Measurements from ENCODE around the gene MOB4.

The MOB4 gene

GRCh38 chr2:197555467-197555866 is 39.6 kb downstream of the MOB4 start:
- TF ChIP-seq MYC (IDR thresholded peaks at IDR 0.05; ENCODE audit: low read depth, low read length) (no peak), MAX (IDR thresholded peaks at IDR 0.05; ENCODE audit: low read depth, low read length) (no peak), POLR2A (IDR thresholded peaks at IDR 0.05; ENCODE audit: extremely low read depth, insufficient read length) (no peak), CTCF (IDR thresholded peaks at IDR 0.05; ENCODE audit: low read depth, low read length) (no peak)
- no peak overlapping the region for H3K4me3 ChIP-seq (ENCODE audit: low read depth, low read length)
- no peak for DNase-seq (ENCODE audit: low read depth)

- H3K4me3 ChIP-seq (ENCODE audit: low read depth, low read length) = no peak overlapping the region
- no peak for TF ChIP-seq MYC (IDR thresholded peaks at IDR 0.05; ENCODE audit: low read depth, low read length)
- TF ChIP-seq POLR2A (IDR thresholded peaks at IDR 0.05; ENCODE audit: extremely low read depth, insufficient read length) = no peak
- TF ChIP-seq CTCF (IDR thresholded peaks at IDR 0.05; ENCODE audit: low read depth, low read length) = no peak
- TF ChIP-seq MAX (IDR thresholded peaks at IDR 0.05; ENCODE audit: low read depth, low read length) = no peak
- peak; percentile 58 for DNase-seq (ENCODE audit: low read depth)
These were observed 40.6 kb downstream of the MOB4 start for GRCh38 chr2:197556456-197556855.

GRCh38 chr2:197558393-197558792 is 42.5 kb downstream of the MOB4 start:
- H3K4me3 ChIP-seq (ENCODE audit: low read depth, low read length) = no peak overlapping the region
- DNase-seq (ENCODE audit: low read depth) = no peak
- TF ChIP-seq MYC (IDR thresholded peaks at IDR 0.05; ENCODE audit: low read depth, low read length) = no peak

GRCh38 chr2:197559681-197560080 is 43.8 kb downstream of the MOB4 start:
- TF ChIP-seq POLR2A (IDR thresholded peaks at IDR 0.05; ENCODE audit: extremely low read depth, insufficient read length) = no peak
- TF ChIP-seq CTCF (IDR thresholded peaks at IDR 0.05; ENCODE audit: low read depth, low read length) = no peak
- TF ChIP-seq MYC (IDR thresholded peaks at IDR 0.05; ENCODE audit: low read depth, low read length) = no peak
- no peak for TF ChIP-seq MAX (IDR thresholded peaks at IDR 0.05; ENCODE audit: low read depth, low read length)
- no peak for DNase-seq (ENCODE audit: low read depth)
- no peak overlapping the region for H3K4me3 ChIP-seq (ENCODE audit: low read depth, low read length)

GRCh38 chr2:197560146-197560665 is 44.3 kb downstream of the MOB4 start:
- no peak overlapping the region for H3K4me3 ChIP-seq (ENCODE audit: low read depth, low read length)
- DNase-seq (ENCODE audit: low read depth) = no peak
- TF ChIP-seq POLR2A (IDR thresholded peaks at IDR 0.05; ENCODE audit: extremely low read depth, insufficient read length) = no peak
- TF ChIP-seq MYC (IDR thresholded peaks at IDR 0.05; ENCODE audit: low read depth, low read length) = no peak
- TF ChIP-seq CTCF (IDR thresholded peaks at IDR 0.05; ENCODE audit: low read depth, low read length) = no peak
- TF ChIP-seq MAX (IDR thresholded peaks at IDR 0.05; ENCODE audit: low read depth, low read length) = no peak

GRCh38 chr2:197571627-197572271 is 55.9 kb downstream of the MOB4 start:
- H3K4me3 ChIP-seq (ENCODE audit: low read depth, low read length) = no peak overlapping the region
- TF ChIP-seq CTCF (IDR thresholded peaks at IDR 0.05; ENCODE audit: low read depth, low read length) (no peak), MYC (IDR thresholded peaks at IDR 0.05; ENCODE audit: low read depth, low read length) (no peak), MAX (IDR thresholded peaks at IDR 0.05; ENCODE audit: low read depth, low read length) (no peak), POLR2A (IDR thresholded peaks at IDR 0.05; ENCODE audit: extremely low read depth, insufficient read length) (no peak)
- DNase-seq (ENCODE audit: low read depth) = no peak
